Astrocyte of the spinal cord (primary cell): ENCODE results near the gene IGF2BP1.

Source experiments
- DNase-seq: peaks from one replicate; pipeline ENCODE4 v3.0.0; 2011; ENCODE audit warnings: low read depth, low spot score
- H3K4me3 ChIP-seq: 2 replicates; pipeline ENCODE4 v1.5.1; 2011; ENCODE audit warnings: low read depth, mild to moderate bottlenecking, low read length, moderate library complexity
- in situ Hi-C: cut with HindIII; loops from 2 replicates; pipeline ENCODE4 v1.10.0; 2017; ENCODE audit warnings: low sequenced_read_pairs
- TF ChIP-seq, protein P1 (sequence below): IDR thresholded peaks from 2 replicates; pipeline ENCODE4 v1.5.1; 2012; ENCODE audit warnings: low read depth, mild to moderate bottlenecking, low read length, inconsistent platforms

IGF2BP1 gene

DNA sequence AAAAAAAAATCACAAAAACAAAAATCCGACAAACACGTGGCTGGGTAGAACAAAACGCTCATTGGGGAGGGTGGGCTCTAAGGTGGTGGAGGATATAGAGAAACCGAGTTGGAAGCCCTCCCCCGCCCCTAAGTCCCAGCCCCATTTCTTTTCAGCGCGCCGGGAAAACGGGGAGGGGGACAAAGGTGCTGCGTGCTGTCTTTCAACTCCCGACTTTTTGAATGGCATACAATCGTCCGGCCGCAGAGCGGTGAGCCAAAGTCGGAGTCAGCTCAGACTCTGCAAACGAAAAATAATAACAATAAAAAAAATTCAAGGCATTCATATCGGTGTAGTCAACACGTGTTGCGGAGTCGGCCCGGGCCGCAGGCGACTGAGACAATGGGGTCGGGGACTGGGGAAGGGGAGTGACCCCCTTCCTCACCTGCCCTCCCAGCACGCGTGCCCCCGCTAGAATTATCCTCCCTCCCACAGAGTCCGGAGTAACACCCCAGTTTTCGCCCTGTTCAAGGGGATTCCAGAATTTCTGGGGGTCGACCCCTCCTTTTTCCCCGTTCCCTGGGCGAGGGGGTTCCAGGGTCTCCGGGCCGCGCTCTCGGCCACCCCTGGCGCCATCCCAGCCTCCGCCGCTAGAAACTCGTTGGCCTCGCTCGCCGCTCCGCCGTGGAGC is 1.7 kb upstream of the IGF2BP1 start:
- H3K4me3 ChIP-seq = peak overlapping the region; percentile 88
- TF ChIP-seq, protein P1, sequence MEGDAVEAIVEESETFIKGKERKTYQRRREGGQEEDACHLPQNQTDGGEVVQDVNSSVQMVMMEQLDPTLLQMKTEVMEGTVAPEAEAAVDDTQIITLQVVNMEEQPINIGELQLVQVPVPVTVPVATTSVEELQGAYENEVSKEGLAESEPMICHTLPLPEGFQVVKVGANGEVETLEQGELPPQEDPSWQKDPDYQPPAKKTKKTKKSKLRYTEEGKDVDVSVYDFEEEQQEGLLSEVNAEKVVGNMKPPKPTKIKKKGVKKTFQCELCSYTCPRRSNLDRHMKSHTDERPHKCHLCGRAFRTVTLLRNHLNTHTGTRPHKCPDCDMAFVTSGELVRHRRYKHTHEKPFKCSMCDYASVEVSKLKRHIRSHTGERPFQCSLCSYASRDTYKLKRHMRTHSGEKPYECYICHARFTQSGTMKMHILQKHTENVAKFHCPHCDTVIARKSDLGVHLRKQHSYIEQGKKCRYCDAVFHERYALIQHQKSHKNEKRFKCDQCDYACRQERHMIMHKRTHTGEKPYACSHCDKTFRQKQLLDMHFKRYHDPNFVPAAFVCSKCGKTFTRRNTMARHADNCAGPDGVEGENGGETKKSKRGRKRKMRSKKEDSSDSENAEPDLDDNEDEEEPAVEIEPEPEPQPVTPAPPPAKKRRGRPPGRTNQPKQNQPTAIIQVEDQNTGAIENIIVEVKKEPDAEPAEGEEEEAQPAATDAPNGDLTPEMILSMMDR = no peak
- DNase-seq = no peak
- in situ Hi-C loops = no loop called here

DNA sequence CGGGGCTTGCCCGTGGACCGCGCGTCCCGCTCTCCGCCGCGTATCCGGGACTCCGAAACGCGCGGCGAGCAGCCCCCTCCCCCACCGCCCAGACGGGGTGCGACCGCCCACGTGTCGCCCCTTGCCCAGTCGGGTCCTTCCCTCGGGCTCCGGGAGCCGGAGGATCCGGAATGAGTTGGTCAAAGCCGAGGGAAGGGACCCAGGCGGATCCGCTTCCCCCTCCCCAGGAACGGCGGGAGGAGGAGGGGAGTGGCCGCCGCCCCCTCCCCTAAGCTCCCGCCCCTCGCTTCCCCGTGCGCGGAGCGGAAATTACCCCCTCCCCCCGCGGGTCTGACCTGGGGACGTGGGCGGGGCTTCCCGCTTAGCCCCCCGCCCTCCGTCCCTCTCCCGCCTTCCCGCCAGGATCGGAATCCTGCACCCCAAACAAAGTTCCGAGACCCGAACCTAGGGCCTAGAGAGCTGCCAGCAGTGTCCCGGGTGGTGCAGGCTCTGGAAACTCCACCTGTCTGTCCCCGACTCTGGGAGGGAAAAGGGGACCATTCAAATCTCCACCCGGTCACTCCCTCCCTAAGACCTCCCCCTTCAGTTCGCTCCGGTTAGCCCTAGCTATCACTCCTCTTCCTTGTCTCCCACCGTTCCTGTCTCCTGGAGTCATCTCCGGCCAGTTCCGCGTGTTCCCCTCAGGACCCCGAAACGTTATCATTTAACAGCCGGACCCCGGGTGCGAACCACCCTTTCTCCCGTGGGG is 1.0 kb upstream of the IGF2BP1 start:
- peak overlapping the region; percentile 88 for H3K4me3 ChIP-seq
- in situ Hi-C loops = no loop called here
- peak; percentile 29 for DNase-seq
- TF ChIP-seq, protein P1 = no peak

DNA sequence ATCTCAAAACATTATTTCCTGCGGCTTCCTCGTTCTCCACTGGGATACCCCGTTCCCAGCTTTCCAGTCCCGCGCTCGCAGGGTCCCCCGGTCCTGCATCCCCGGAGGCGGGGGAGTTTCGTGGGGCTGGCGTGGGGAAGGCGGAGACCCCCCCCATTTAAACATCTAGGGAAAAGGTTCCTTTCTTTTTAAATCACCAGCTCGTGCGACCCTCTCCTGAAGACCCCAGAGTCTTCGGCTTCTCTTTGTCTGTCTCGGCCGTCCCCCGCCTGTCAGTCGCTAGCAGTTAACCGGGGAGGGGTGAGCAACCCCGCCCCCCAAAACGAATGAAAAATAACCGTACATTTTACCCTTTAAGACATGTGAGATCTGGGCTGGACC is 473 bp upstream of the IGF2BP1 start:
- TF ChIP-seq, protein P1 = no peak
- H3K4me3 ChIP-seq = peak overlapping the region; percentile 88
- DNase-seq = no peak
- in situ Hi-C loops = no loop called here

DNA sequence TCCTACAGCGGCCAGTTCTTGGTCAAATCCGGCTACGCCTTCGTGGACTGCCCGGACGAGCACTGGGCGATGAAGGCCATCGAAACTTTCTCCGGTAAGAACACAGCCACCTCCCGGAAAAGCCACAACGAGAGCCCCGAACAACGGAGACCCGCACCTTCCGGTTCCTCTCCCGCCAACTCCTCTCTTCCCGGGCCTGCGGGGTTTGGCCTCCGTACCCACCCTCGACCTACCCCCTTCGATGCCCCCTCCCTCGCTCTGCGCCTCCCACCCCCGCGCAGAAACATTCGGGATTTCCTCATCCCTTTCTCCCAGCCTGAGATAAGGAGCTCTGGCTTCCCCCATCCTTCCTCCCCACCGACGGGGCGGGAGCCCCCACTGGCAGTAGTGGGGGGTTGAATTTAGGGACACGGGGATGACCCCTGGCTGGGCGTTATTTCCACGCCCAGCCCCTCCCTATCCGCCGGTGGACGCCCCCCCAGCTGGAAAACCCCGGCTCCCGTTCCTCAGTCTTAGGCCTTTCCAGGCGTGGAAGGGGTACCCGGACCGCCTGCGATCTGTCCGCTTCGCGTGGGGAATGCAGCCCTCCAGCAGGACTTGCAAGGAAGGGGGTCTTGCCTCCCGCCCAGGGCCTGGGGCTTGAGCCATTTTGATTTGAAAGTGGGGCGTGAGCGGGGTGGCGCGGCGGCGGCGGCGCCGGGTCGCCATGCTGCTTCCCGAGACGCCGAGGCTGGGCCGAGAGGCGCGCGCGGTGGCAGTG is 822 bp downstream of the IGF2BP1 start:
- TF ChIP-seq, protein P1 = no peak
- H3K4me3 ChIP-seq = peak overlapping the region; percentile 88
- DNase-seq = no peak
- in situ Hi-C loops = no loop called here

DNA sequence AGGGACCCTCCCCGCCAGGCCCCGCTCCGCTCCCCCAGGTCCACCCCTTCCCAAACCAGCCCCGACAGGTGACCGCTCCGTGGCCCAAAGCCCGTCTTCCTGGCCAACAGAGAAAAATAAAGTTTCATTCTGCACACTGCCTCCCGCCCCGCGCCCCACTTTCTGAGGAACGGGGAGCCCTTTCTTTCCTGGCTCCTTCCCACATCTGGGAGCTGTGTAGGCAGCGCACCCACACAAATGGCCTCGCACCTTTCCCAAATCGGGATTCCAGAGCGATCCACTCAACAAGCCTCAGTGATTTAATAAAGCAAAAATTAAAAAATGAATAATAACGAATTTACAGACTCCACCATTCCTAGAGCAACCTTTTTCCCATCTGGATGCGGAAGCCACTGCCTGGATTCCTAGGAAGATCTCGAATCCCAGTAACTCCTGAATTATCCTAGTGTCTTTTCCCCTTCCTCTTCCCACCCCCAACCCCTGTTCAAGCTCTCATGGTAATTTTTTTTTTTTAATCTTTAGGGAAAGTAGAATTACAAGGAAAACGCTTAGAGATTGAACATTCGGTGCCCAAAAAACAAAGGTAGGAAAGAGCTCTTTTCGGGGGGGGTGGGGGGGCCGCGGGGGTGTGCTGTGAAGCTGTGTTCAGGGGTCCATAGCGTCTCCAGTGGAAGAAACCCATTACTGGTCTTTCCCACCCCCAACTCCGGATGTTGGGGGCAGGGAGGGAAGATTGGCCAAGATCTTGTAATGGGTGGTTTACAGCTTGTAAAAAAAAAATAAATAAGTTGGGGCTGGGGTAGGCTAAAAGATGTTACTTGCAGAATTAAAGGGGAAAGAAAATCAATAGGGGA is 1.6 kb downstream of the IGF2BP1 start:
- DNase-seq = peak; percentile 52
- in situ Hi-C loops = no loop called here
- H3K4me3 ChIP-seq = peak overlapping the region; percentile 88
- TF ChIP-seq, protein P1 = peak; percentile 16

DNA sequence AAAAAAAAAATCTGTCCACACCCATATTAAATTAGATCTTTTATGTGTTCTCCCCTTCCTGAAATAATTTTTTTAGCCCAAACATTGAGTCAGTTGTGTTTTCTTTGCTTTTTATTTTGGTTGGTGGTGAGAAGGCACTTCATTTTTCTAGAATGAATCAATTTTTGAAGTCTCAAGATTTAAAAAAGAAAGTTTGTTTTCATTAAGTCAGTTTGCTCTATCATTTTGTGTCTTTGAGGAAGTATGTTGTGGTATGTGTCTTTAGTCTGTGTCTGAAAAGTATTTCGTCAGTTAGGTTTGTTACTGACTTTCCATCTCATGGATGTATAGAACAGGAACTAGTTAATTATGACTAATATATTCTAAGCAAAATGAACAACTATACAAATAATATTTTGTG is 3.8 kb downstream of the IGF2BP1 start:
- TF ChIP-seq, protein P1 = no peak
- peak; percentile 62 for DNase-seq
- in situ Hi-C loops = no loop called here
- peak overlapping the region; percentile 88 for H3K4me3 ChIP-seq
